22Rv1 (cell line): ENCODE results near the gene NOVA1.

Experiments used
- ZFX ChIP-seq: fragments of 450-650 bp; IDR thresholded peaks from 2 replicates; pipeline ENCODE4 v1.6.1; 2017; ENCODE audit warnings: antibody characterized with exemption, borderline replicate concordance
- TF ChIP-seq, protein P1 (sequence below): fragments of 450-650 bp; IDR thresholded peaks from 2 replicates; pipeline ENCODE4 v1.5.1; 2017; ENCODE audit warnings: mild to moderate bottlenecking

GRCh38 chr14:26589925-26590324, 7.9 kb downstream of the NOVA1 start:
- TF ChIP-seq, protein P1, sequence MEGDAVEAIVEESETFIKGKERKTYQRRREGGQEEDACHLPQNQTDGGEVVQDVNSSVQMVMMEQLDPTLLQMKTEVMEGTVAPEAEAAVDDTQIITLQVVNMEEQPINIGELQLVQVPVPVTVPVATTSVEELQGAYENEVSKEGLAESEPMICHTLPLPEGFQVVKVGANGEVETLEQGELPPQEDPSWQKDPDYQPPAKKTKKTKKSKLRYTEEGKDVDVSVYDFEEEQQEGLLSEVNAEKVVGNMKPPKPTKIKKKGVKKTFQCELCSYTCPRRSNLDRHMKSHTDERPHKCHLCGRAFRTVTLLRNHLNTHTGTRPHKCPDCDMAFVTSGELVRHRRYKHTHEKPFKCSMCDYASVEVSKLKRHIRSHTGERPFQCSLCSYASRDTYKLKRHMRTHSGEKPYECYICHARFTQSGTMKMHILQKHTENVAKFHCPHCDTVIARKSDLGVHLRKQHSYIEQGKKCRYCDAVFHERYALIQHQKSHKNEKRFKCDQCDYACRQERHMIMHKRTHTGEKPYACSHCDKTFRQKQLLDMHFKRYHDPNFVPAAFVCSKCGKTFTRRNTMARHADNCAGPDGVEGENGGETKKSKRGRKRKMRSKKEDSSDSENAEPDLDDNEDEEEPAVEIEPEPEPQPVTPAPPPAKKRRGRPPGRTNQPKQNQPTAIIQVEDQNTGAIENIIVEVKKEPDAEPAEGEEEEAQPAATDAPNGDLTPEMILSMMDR, result no peak
- no peak for TF ChIP-seq ZFX
